AG10803 (cell line): ENCODE results near the gene FAM163A.

ENCODE experiments used
- DNase-seq: peaks from one replicate; pipeline ENCODE4 v3.0.0; 2010; ENCODE audit warnings: low read depth
- H3K4me3 ChIP-seq: 2 replicates; pipeline ENCODE4 v1.5.1; 2011; ENCODE audit warnings: mild to moderate bottlenecking, low read length, control low read depth
- CTCF ChIP-seq: conservative IDR thresholded peaks from 2 replicates; pipeline ENCODE4 v1.5.1; 2011; ENCODE audit warnings: mild to moderate bottlenecking, low read length, control low read depth, inconsistent platforms

Gene FAM163A

GRCh38 chr1:179714159-179714558 lies 28.9 kb upstream of the FAM163A start:
- no peak overlapping the region for H3K4me3 ChIP-seq
- DNase-seq: no peak
- TF ChIP-seq CTCF: no peak

- no peak for DNase-seq
- no peak overlapping the region for H3K4me3 ChIP-seq
- no peak for TF ChIP-seq CTCF
Measured at GRCh38 chr1:179714623-179715022, 28.5 kb upstream of the FAM163A start.

- no peak for TF ChIP-seq CTCF
- no peak for DNase-seq
Measured at GRCh38 chr1:179719272-179719671, 23.8 kb upstream of the FAM163A start.

GRCh38 chr1:179728271-179728670 lies 14.8 kb upstream of the FAM163A start:
- no peak for TF ChIP-seq CTCF
- H3K4me3 ChIP-seq: no peak overlapping the region
- DNase-seq: no peak

More at GRCh38 chr1:179719272-179719671, 23.8 kb upstream of the FAM163A start:
- H3K4me3 ChIP-seq: no peak overlapping the region

- no peak for DNase-seq
- H3K4me3 ChIP-seq: no peak overlapping the region
- no peak for TF ChIP-seq CTCF
Measured at GRCh38 chr1:179729881-179730280, 13.2 kb upstream of the FAM163A start.

- no peak for DNase-seq
- no peak overlapping the region for H3K4me3 ChIP-seq
- TF ChIP-seq CTCF: no peak
Measured at GRCh38 chr1:179731643-179732042, 11.4 kb upstream of the FAM163A start.

- no peak for TF ChIP-seq CTCF
- no peak for DNase-seq
- no peak overlapping the region for H3K4me3 ChIP-seq
Measured at GRCh38 chr1:179742291-179742690, 800 bp upstream of the FAM163A start.
